HG03025 (cell line): ENCODE data around the gene VPS35L.
"Not testable (repeated sequence)": the region's sequence is repeated elsewhere in the genome, so short reads cannot be mapped to it uniquely, and the experiment has no call there.

Experiments
- ATAC-seq: cut with Tn5 transposase; IDR thresholded peaks from one replicate; pipeline ENCODE4 v1.9.1; 2021; ENCODE audit warnings: mild to moderate bottlenecking, moderate library complexity; ENCODE audit not compliant: unreplicated experiment, low FRiP score

Gene VPS35L

DNA sequence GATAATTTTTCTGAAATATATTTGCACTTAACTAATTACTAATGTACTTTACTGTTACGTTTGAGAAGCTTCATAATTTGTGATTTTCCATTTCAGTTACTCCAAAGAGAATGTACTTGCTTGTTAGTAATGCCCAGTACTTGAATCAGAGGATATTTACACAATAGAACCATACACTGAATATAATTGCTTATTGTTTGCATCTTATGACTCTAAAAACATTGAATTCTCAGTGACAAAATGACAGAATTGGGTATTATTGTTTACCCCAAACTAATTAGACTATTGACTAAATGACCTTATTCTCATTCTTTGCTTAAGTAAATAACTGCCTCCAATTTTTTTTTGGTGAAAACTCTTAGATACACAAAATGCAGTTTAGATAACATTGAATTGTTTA lies 22.9 kb upstream of the VPS35L start:
- no peak for ATAC-seq

DNA sequence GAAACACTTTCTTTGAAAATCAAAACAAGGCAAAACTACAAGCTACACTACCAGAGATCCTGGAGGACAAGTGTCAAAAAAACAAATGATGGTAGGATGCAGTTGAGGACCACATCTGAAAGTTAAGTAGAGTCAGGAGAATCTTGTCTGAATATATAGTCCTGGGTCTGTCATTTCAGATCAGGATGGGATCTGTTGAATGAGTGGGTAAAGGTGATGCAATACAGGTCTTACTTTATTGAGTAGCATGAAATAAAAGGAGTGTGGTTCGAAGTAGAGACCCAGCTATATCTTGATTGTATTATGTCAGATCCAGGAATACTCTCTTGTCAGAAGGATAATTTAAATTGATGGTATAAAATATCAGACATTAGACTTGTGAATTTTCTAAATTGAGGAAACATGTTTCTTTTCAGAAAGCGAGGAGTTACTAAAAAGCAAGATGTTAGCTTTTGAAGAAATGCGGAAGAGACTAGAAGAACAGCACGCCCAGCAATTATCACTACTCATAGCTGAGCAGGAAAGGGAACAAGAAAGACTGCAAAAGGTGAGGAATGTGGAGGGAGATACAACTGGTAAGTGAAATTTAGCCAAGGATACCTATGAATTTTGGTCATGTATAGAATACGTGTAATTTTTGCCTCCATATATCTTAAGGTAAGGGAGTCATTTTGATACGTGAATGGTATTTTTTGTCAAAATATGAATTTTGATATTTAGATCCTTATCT lies 15.1 kb upstream of the VPS35L start:
- no peak for ATAC-seq

DNA sequence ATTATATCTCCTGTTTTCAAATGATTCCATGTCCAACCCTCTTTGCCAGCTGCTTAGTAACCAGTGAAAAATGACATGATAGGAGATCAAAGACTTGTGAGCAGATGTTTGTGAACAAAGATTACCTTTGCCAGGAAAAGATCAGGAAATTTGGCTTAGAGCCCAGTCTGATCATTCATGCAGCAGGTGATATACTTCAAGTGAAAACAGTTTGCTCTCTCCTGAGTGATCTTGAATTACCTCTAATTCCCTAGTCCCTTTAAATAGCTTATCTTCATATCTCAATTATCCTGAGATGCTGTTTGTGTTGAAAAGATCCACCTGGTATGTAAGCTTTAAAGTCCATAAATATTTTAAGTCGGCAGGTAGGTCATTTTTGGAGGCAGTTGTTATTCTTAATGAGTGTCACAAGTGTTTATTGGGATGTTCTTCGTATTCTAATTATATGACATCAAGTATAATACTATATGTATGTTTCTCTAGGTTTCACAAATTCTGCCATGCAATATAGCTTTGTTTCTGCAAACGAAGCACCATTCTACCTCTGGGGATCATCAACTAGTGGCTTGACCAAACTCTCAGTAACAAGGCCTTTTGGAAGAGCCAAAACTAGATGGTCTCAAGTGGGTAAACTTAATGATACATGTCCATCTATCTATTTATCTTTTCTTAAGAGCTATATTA lies 13.2 kb upstream of the VPS35L start:
- ATAC-seq = no peak

DNA sequence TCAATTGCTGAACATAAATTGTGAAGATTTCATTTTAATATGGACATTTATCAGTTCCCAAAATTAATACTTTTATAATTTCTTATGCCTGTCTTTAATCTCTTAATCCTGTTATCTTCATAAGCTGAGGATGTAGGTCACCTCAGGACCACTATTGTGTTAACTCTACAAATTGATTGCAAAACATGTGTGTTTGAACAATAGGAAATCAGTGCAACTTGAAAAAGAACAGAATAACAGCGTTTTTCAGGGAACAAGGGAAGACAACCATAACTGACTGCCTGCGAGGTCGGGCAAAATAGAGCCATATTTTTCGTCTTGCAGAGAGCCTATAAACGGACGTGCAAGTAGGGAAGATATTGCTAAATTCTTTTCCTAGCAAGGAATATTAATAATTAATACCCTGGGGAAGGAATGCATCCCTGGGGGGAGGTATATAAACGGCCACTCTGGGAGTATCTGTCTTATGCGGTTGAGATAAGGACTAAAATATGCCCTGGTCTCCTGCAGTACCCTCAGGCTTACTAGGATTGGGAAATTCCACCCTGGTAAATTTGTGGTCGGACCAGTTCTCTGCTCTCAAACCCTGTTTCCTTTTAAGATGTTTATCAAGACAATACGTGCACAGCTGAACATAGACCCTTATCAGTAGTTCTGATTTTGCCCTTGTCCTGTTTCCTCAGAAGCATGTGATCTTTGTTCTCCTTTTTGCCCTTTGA lies 12.1 kb upstream of the VPS35L start:
- not testable (repeated sequence) for ATAC-seq

DNA sequence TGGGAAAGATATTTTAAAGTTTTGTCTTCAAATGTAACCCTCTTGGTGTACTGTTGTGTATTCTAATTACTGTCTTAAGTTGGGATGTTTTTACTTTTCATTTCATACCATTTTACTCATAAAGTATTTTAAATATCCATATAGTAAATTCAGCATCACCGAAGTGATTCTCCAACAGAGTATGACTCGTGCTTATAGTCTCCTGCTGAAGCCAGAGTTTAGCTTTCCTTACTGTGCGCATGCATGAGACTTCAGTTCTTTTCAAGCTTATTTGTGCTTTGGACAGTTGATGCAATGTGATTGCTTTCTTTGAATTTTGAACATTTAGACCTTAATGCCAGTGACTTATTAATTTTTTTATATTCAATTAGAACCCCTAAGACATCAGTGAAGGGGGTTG lies 7.4 kb upstream of the VPS35L start:
- ATAC-seq = no peak

DNA sequence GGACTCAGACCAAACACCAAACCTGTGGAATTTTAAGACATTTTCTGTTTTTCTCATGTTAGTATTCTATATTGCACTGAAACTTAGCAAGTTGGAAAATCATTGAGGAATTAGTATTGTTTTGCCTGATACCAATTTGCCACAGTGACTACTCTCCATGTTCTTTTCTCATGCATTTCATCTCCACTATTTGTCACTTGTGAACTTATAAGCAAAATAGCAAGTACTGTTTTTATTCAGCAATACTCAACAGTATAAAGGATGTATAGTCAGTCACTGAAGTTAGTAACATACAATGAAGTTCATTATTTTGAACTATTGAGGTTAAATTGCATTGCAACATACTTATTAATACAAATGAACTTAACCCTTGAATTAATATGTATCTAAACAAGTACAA lies 5.8 kb upstream of the VPS35L start:
- no peak for ATAC-seq

DNA sequence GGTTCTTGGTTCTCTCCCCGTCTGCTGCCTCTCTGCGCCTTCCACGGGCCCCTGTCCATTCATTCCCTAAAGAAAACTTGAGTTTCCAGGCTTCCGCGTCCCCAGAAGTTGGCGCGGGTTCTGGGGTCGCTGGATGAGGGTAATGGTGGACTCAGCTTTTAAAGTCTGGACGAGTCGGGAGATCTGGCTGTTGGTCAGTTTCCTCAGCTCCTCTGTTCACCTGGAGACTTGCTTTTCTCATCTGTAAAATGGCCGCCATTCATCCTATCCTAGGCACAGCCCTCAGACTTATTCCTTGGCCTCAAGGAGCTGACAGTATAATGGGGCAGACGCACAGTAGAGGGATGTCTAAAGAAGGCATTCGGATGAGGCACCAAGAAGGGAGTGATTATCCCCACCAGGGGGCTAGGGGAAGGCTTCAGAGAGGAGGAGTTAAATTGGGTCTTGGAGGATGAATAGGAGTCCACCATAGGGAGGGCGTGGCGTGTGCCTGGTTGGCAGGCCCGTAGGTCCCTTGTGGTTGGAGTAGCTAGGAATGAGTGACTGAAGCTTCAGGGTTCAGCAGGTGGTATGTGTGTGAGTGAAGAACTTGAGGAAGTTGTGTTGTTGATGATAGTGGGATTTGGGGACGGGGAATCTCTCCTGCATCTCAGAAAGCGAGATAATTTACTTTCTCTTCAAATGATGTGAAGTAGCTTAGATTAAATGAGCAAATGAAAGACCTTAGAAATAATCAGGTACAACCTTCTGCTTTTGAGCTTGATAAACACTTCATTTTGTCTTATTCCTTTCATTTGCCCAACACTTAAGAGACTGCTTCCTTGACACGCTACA lies 652 bp downstream of the VPS35L start:
- no peak for ATAC-seq

DNA sequence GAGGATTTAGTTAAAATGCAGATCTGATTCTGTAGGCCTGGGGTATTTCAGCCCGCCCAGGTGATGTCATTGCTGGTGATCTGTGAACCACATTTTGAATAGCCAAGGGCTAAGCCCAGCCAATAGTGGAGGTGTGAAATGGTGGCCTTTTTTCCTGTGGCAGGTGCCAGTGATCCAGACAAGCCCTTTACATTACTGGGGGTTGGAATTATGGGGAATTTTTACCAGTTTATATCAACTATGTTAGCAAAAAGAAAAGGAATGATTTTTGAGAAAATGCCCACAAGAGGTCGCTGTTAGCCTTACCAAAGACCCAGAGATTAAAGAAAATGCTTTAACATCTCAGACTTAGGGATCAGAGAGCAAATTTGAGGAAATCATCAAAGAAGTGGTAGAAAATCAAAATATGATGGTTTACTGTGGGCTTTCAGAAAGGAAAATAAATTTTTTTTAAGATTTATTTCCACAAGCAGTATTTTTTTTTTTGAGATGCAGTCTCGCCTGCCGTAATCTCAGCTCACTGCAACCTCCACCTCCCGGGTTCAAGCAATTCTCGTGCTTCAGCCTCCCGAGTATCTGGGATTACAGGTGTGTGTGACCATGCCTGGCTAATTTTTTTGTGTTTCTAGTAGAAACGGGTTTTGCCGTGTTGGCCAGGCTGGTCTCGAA lies 3.9 kb downstream of the VPS35L start:
- no peak for ATAC-seq

DNA sequence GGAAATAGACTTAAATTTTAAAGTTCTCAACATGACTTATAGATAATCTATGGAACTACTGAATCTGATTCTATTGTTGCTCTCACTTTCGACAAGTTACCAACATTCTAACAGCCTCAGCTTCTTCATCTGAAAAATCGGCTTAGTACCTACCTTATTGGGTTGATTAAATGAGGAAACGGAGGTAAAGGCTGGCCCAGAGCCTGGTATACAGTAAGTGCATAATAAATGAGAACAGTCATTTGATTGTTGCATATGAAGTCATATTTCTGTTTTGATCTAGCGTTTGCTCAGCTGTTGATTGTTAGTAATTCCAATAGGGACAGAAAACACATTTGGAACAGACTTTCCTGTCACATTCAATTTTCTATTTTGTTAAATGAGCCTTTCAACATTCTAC lies 4.6 kb downstream of the VPS35L start:
- ATAC-seq = no peak

DNA sequence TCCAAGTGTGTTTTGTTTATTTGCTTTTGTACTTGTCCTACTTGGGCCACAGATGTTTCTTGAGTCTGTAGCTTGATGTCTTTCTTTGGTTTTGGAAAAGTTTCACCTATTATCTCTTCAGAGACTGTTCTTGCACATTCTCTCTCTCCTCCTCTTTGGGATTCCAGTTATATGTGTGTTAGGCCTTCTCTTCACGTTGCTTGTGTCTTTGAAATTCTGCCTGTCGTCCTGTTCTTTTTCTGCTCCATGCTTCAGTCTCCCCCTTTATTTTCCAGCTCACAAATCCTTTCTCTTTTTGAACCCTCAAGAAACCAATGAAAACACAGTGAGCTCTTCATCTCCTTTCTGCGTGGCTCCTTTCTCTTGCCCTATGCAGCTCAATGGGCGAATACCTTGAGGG lies 7.9 kb downstream of the VPS35L start:
- no peak for ATAC-seq

DNA sequence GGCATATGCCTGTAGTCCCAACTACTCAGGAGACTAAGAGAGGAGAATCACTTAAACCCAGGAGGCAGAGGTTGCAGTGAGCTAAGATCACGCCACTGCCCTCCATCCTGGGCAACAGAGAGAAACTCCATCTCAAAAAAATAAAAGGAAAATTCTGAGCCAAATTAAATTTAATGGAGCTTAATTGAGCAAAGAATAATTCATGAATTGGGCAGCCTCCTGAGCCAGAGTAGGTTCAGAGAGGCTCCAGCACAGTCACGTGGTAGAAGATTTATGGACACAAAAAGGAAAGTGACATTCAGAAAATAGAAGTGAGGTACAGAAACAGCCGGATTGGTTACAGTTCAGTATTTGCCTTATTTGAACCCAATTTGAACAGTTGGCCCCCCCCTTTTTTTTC lies 10.9 kb downstream of the VPS35L start:
- no peak for ATAC-seq

DNA sequence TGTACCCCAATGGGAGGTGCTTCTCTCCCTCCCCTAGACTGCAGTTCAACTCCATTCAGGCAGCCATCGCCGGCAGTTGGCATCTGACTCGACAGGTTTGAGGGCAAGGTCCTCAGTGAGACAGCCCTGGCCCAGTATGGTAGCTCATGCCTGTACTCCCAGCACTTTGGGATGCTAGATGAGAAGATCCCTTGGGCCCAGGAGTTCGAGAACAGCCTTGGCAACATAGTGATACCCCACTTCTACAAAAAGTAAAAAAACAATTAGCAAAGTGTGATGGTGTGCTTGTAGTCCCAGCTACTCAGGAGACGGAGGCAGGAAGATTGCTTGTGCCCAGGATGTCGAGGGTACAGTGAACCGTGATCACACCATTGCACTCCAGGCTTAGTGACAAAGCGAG lies 12.1 kb downstream of the VPS35L start:
- no peak for ATAC-seq

DNA sequence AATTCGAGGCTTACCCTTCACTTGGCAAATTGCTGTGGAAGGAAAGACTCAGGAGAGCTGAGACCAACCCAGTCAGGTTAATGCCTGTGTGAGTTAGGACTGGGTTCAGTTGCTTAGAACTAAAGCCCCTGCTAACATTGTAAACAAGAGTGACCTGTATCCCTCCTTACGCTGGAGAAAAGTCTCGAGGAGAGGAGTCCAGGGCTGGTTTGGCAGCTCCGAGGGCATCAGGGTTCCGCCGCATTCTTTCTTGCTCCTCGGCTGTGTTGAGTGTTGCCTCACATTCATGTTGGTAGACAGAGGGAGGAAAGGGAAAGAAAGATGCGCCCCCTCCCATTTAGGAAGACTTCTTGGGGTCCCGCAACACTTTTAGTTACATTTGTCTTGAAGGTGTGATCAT lies 18.5 kb downstream of the VPS35L start:
- no peak for ATAC-seq

DNA sequence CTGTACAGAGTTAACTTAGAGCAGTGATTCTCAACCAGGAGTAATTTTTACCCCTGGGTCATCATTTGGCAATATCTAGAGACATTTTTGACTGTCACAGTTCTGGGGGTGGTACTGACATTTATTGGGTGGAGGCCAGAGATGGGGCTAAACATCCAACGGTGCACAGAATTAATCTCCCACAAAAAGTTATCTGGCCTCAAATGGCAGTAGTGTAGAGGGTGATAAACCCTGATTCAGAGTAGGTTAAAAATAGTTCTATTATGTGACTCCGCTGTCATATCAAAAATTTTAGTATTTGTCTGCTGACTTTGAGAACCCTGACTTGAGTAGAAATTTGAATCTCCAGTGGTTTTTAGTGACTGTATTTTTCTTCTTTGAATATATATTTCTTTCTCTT lies 19.1 kb downstream of the VPS35L start:
- ATAC-seq = no peak

DNA sequence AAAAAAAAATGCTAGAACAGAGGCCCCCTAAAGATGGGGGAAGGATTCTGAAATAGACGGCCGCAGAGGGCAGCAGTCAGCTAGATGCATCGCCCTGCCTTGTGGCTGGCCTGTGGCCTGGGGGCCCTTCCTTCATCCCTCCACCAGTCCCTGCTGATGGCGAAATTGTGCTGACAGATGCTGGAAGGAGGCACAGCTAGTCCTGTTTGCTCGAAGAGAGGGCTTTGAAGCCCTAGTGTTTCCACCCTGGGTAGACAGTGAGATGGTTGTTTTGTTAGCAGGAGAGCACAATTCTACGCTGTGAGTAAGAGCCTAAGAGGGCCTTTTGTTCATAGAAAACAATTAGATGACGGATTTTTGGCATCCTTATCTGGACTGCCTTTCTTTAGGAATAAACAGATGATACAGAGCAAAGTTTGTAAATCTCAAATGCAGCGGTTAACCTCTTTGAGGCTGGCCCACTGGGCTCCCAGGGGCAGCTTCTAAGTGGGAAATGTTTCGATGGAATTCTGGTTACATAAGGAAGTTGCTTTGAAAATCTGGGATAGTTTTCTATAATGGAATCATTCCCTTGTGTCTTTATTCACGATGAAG lies 23.0 kb downstream of the VPS35L start:
- ATAC-seq = no peak

DNA sequence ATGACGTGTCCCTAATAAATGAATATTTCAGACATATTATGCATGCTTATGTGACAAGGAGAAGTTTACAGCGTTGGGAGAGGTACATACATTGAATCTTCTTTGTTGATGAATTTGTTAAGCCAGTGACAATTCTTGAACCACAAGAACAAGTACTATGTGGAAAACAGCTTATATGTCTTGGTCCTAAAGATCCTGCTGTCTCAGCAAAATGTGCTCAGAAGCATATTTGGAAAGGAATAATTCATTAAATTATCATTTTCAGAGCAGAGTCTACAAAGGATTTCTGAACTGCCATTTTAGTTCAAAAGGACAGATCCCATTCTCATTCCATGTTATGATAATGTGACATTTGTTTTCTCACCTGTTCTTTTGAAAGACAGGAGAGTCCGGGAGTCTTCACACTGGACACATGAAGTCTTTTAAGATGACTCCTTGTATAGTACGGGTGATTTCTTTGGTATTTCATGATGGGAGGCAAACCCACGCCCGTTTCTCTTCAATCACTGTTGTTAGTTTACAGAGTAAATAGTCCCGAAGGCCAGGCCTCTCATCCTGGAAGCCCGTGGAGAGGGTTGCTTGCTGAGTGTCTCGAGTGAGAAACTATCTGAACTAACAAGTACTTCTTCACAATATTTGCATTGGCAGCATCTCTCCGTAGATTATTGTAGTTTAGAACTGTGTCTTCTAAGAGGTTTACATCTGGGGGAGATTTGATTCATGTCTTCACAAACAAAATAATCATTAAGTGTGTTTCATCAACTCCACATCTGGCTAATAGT lies 26.7 kb downstream of the VPS35L start:
- no peak for ATAC-seq

DNA sequence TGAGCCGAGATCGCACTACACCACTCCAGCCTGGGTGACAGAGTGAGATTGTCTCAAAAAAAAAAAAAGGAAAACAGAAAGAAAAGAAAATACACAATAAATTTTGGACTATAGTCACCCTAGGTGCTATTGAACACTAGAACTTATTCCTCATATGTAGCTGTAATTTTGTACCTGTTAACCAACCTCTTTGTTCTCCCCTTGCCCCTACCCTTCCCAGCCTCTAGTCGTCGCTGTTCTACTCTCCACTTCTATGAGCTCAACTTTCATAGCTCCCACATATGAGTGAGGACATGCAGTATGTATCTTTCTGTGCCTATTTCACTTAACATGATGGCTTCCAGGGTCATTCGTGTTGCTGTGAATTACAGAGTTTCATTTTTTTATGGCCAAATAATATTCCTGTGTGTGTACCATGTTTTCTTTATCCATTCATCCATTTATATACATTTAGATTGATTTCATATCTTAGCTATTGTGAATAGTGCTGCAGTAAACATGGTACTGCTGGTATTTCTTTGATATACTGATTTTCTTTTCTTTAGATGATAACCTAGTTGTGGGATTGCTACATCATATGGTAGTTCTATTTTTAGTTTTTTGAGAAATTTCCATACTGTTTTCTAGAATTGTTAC lies 28.3 kb downstream of the VPS35L start:
- ATAC-seq = no peak

DNA sequence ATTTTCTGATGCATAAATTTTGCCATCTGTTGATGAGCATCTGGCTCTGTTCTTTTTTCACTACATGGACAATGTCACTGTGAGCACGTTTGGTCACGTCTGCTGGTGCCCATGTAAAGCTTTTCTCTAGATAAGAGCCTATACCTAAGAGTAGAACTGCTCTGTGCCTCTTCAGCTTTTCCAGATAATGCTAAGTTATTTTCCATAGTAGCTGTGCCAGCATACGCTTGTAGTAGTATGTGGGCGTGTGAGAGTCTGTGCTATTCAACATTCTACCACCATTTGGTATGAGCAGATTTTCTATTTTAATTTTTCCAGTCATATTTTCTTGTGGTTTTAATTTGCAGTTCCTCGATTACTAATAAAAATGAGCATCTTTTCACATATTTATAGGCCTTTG lies 33.2 kb downstream of the VPS35L start:
- no peak for ATAC-seq

DNA sequence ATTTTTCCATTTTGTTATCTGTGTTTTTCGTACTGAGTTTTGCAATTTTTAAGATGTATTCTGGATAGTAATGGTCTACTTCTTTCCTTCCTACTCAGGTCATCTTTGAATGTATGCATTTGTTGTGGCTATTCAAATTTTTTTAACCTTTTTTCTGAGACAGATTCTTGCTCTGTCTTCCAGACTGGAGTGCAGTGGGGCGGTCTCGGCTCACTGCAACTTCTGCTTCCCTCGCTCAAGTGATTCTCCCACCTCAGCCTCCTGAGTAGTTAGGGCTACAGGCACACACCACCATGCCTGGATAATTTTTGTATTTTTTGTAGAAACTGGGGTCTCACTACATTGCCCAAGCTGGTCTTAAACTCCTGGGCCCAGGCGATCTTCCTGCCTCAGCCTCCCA lies 33.6 kb downstream of the VPS35L start:
- ATAC-seq = no peak
